ENCODE measurements around the gene ING3.

Gene ING3, protein sequence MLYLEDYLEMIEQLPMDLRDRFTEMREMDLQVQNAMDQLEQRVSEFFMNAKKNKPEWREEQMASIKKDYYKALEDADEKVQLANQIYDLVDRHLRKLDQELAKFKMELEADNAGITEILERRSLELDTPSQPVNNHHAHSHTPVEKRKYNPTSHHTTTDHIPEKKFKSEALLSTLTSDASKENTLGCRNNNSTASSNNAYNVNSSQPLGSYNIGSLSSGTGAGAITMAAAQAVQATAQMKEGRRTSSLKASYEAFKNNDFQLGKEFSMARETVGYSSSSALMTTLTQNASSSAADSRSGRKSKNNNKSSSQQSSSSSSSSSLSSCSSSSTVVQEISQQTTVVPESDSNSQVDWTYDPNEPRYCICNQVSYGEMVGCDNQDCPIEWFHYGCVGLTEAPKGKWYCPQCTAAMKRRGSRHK

DNA sequence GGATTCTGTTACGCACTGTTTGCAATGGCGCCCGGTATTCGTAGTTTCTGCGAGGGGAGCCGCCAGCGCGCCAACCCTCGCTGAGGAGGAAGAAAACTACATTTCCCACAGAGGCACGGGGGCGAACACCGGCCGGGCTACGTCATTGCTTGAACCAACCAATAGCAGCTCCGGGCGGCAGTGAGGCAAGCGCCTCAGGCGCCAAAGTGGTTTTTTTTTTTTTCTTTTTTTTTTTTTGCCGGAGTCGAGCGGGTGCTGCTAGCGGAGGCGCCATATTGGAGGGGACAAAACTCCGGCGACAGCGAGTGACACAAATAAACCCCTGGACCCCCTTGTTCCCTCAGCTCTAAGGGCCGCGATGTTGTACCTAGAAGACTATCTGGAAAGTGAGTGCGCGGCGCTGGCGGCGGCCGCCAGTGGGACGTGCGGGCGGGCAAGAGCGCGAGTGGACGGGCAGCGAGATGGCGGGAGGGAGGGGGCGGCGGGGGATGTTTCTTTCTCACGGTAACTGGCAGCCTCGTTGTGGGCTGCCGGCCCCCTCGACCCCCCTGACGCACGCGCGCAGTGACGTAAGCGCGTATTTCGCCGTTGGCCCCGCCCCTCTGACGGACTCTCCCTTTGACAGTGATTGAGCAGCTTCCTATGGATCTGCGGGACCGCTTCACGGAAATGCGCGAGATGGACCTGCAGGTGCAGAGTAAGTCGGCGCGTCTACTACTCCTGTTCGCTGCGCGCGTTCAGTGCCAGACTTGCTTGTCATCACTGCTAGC is at the start of gene ING3:
Gene ING3, plus strand, starts transcription at position 239 of the 770 bp plus-strand sequence. Its CDS starts 120 bp downstream, at position 359.
- DNase-seq: peak; percentile 95

DNA sequence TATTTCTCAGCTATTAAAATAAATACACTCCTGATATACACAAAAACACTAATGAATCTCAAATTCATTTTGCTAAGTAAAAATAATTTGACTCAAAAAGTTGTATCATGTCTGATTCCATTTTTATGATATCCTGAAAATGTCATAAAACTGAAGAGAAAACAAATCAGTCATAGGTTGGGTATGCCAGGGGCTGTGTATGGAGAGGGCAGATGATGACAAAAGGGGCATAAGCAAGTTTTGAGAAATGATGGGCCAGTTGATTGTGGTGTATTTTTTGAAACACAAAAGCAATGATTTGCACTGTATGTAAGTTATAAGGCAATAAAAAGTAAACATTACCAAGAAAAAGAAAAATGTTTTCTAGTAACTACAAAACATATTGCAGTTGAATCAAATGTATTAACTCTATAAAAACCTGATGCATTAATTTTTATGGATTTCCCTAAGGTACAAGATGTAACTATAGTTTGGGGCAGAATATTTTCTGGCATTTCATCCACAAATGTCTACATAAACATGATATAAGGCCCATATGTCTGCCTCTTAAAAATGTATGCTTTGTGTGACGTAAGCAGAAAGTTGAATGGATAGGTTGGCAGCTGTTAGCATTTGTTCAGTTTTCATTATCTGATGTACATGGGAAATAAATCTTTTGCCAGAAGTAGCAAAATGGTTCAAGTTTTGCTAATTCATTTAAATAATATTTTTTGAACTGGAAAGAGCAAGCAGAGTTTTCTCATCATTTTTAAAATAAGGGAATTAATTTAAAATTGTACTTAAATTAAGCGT is 35.1 kb upstream of the ING3 start:
- DNase-seq: no peak

DNA sequence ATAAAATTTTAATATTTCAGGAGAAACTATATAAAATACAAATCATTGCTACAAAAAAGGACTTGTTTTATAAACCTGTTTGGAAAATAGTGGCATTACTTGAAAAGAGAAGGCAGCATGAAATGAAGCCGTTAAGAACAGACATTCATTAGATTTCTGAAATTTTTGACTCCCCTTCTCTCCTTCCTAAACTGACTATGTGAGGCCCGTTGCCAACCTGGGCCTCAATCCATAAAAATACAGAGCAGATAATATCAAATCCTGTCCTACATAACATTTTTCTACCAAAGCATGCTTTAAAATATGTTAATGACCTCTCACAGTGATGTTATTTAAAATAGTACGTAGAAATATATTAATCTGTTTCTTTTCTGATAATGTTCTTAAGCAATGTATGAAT is 34.5 kb upstream of the ING3 start:
- no peak for DNase-seq

DNA sequence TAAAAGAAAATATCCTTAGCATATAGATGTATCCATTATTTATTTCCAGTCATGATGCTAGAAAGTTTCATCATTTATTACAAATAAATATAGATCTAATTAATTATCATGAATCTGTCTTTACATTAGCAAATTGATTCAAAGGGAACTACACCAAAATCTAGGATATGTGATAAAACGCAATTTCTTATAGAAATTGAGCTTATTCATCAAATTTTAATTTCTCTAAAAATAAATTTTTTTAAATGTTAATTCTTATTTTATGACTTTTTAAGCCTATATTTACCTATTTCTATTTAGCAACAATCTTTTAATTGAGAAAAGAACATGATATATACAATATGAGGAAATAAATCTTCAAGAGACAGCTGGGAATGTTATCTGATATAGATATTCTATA is 34.0 kb upstream of the ING3 start:
- no peak for DNase-seq

DNA sequence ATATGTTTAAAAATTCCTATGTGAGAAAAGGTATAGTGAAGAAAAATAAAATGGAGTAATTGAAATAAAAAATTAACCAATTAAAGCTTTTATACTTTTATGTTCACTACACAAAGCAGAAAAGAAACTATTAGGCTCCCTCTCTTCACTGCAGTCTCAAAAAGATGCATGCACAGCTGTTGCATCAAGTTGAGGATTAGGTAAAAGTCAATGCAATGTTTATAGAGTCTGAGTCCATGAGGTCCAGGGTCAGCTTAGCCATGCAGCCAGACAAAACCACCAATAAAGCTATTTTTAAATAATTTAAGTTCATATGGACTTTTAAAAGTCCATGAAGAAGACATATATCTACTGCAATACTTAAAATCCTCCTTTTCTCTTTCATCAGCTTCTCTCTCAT is 31.1 kb upstream of the ING3 start:
- no peak for DNase-seq

DNA sequence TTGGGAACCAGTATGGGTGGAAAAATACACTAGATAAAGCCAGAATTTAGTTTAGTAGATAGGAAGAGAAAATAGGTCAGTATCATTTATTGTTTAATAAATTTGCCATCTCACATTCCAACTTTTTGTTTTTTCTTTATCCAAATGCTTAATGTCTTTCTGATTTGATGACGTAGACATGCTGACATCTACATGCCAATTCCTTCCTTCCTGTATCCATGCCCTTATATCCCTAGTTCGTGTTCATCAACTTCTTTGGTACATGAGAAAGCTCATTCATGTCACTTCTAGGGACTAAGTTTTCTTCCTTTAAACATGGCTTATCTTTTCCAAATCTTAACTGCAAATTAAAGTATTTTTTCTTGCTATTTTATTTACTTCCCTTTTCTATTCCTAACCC is 30.5 kb upstream of the ING3 start:
- DNase-seq: no peak

DNA sequence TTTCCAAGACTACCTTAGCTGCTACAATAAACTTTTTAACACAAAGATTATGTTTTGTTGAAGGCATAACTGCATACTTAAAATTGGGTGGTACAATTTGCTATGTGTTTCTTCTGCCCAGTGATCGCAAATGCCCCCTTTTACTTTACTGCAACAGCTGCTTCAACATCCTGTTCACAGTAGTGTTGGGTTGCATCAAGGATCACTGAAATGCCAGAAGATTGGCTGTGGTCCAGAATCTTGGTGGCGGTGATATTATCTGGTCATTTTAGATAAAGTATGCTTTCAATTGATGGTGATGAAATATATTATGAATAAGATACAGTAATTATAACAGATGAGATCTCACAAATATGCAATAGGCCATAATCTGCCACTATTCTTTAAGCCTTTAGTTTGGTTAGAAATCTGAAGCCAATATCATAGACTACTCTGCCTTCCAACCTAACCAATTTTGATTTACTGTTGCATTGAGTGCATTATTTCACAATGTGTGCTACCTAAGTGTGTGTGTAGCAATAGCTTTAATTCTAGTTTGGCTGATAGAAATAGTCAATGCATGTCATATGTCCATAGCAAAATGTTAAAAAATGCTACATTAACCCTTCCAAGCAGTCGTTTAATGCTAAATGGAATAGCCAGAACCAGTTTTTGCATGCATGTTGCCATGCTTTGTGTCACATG is 29.8 kb upstream of the ING3 start:
- no peak for DNase-seq

DNA sequence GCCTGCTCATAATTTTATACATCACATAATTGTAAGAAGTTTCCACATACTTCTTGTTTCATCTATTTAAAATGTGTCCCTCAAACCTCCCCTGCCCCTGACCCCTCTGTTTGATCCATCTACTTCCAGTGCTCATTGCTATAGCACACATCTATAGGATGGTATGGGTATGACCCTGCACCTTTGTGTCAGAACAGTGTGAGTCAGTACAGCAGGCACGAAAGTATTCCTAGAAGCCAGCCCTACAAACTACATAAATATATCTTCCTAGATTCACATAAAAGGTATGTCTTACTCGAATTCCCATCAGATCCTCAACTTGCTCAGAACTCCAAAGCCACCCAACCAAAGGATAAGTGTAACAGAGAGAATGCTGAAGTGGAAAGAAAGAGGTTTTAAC is 25.7 kb upstream of the ING3 start:
- DNase-seq: no peak

DNA sequence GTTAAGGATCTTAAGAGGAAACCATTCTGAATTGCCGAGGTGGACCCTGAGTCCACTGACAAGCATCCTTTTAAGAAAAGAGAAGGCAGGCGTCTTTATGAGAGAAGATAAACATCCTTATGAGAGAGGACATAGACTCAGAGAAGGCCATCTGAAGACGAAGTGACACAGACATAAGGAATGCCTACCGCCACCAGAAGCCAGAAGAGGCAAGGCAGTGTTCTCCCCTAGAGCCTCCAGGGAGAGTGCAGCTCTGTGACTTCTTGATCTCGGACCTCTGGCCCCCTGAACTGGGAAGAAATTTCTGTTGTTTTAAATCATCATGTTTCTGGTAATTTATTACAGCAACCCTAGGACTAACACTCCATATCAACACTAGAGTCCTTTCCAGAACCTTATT is 25.2 kb upstream of the ING3 start:
- DNase-seq: no peak

DNA sequence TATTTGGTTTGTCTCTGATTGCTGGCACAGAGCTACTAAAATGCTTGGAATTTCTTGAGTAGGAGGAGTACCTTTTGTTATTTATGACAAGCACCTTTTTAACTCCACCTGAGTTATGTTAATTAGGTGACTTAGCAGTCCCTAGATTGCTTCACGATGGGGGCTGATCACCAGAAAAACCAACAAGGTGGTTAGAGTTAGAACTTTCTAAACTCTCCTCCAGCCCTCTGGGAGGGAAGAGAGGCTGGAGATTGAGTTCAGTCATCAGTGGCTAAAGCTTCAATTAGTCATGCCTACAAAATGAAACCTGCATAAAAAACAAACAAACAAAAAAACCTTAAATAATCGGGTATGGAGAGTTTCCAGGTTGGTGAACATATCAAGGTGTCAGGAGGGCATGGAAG is 23.6 kb upstream of the ING3 start:
- DNase-seq: no peak

DNA sequence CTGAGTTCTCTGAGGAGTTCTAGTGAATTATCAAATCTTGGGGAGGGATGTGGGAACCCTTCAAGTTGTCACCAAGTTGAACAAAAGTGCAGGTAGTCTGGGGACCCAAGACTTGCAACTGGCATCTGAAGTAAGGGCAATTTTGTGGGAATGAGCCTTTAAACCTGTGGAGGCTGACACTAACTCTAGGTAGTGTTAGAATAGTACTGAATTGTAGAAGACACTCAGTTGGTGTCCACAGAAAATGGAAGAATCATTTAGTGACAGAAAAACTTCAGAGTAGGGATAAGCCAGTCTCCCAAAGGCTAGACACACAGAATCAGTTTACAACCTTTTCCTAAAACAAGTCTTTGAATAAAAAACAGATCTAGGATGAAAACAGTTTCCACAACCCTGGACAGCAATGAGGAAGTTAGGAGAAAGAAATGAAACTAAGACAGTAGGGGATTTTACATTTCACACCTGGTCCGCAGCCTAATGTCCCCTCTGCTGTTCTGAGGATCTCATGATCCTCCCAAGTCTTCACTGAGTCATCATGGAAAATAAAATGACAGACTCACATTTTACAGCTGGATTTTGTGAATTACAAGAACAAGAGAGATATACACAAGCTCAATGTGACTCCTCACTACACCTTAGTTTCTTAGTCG is 23.0 kb upstream of the ING3 start:
- DNase-seq: no peak

DNA sequence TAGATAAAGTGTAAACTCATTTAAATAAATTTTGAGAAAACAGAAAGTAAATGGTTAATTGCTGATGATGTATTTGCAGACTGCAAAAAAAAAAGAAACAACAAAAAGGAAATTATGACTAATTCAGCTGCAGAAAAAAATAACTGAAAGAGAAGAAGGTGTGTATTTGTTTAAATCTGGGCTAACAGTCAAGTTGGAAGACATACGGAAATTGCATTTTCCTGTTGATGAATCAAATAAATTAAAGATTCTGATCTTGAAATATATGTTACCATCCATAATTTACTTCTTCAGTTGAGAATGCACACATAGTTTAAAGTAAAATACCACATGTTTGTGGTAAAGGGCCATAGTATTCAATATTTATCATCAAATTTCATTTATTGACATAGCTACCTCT is 19.3 kb upstream of the ING3 start:
- no peak for DNase-seq

DNA sequence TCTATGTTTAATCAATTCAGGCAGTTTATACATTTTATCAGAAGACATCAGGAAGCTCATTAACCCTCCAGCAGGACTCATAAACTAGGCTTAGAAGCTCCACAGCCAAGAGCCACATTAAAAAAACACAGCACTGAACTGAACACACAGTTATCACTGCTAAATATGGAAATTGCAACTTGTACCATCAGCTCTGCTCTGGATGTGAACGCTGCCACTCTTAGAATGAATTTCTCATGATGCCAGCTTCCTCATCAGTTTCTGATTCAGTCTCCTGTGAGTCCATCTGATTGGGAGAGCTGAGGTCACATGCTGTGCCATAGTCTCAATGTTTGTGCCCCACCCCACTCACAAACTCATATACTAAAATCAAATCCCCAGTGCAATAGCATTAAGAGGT is 17.1 kb upstream of the ING3 start:
- DNase-seq: no peak

DNA sequence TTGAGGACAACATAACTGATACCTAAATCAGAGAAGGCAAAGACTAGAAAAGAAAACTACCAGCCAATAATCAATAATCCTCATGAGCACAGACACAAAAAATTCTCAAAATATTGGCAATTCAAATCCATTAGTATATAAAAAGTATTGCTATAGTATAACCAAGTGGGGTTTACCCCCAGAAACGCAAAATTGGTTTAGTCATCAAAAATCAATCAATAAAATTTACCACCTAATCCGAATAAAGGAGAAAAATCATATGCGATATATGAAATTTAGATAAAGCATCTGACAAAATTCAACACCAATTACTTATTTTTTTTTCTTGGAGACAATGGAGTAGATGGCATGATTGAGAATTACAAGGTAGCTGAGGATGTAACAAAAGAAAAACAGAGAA is 11.2 kb upstream of the ING3 start:
- no peak for DNase-seq

DNA sequence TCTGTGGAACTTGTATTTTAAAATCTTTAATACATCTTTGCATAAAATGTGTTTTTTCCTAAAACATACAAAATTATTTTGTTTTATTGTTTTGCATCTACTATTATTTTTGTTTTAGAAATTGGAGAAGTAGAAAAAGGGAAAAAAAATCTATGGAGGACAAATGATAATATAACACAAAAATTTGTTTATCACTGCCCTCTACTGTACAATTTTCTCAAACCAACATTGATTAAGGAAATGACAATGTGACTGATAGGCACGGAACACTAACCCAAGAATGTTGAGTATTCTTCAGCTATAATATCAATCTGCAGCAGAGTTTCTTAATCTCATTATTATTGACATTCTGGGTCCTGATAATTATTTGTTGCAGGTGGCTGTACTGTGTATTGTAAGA is 9.5 kb upstream of the ING3 start:
- no peak for DNase-seq

DNA sequence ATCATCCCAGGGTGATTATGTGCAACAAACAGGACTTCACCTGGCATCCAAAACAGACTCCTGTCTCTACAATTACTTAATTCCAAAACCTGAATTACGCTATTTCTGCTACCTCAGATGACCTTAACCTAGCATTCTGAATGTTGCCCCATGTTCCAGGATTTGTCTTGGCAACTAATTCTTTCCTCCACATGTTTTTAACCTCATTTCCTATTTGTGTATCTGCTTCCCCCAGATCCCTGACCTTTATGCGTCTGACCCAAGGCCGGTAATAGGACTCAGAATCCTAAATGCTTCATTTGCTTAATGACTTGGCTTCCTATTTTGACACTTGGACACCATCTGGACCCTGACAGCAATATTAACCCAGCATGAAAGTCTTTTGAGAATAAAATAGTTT is 8.7 kb upstream of the ING3 start:
- no peak for DNase-seq

DNA sequence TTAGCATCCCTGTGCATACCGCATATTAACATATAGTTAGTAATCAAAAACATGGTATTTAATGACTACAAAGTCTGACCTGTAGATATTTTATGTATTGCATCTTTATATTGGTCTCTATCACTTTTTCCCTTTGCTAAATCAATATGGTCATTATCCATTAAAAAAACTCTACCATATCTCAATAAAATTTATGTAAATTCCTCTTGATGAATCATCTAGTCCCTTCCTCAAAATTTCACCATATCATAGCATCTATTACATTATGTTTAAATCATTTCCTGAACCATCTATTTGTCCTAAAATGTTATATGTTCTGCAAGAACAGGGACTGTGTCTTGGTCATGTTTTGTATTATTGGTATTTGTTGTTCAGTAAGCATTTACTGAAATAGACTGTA is 7.7 kb upstream of the ING3 start:
- no peak for DNase-seq

DNA sequence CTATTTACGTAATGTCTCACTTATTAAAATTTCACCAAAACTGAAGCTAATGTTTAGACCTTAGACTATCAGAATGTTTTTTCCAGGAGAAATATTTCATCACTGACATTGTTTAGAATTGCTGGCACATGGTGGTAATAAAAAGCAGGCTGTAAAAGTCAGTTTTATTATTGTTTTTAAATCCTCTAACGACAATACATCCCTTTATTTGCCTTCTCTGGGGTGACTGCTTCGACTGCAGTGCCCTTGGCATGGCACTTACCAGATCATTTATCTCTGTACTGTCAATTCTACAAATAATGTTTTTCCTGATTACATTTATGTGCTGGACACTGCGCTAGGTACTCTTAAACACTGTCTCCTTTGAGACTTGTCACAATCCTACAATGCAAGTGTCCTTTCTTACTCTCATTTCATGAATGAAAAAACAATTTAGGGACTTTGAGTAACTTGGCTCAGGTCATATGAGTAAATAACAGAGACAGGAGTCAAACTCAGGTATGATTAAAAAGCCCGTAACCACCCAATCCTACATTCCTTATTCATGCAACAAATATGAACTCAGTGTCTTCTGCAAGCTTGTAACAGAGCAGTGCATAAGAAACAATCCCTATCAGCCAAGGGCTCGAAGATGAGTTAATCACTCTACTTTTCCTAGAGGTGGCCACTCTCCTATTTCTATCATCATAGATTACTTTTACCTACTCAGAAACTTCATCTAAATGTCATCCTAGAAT is 5.6 kb upstream of the ING3 start:
- no peak for DNase-seq

DNA sequence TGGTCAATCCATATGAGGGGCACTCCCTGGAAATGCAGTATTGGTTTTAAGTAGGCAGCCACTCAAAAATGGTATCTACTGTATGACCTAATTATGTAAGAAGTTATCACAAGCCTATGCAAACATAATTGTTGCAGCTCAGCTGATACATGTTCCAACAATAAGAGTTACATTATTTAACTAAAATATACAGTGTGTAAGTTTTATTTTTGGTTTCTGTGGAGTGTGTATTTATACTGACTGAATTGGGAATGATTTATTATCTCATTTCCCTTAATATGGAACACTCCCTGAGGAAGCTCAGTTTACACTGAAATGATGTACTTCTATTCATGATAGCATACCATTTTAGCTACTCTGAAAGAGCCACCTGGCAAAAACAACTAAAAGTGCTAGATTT is 2.6 kb upstream of the ING3 start:
- DNase-seq: no peak

DNA sequence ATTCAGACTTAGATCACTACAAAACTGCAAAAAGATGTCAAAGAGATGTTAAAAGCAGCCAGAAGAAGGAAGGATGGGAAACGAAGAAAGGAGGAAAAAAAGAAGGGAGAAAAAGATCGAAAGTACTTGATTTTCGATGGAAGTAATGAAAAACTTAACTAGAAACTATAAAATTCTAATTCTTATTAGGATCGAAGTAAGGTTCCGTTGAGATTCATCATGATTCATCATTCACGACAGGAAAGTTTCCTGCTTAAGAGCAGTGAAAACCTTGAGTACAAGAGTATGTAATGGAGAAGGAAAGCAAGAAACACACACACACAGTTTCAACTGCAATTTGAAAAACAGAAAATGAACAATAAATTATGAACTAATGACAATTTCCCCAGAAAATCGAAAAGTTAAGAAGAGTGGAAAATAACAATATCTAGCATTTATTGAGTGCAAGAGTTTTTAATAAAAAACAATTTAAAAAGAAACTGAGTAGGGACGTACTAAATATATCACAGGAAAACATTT is 1.1 kb upstream of the ING3 start:
- no peak for DNase-seq

DNA sequence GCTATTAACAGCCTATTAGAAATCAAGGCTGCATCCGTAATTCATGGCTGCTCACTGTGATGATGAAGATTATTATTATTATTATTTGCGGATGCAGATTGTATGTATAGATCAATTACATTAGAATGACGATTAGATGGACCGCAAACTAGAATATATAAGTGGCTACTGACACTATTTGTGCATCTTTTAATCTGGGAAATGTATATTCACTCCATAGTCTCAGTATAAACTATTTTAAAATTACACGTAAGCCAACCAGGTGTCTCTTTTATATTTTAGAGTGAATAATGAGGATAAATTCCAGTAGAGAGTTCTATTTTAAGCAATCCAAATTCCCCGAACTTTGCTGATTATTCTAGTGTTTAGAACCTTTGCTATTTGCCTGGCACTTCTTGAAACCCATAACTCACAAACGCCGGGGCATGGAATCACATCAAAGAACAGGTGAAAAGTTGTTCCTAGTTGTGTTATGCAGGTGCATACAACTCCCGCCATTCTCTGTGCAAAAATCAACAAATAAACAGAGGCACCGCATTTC is 509 bp upstream of the ING3 start:
- DNase-seq: no peak
